Inflammatory macrophage treated with lipopolysaccharide for 1 hour (primary cell): ENCODE results near the gene NOXA1.
"Not testable (repeated sequence)": the region's sequence is repeated elsewhere in the genome, so short reads cannot be mapped to it uniquely, and the experiment has no call there.

Experiments used
- DNase-seq, 2 donors: peaks; one replicate each; pipeline ENCODE4 v3.0.0-alpha.2; 2020 to 2022

Gene NOXA1

GRCh38 chr9:137441289-137441934 is 18.2 kb downstream of the NOXA1 start, which contains the start of gene ENTPD8:
Gene ENTPD8 (minus strand): TSS chr9:137441357. CDS start chr9:137438285, 3,072 bp downstream.
- no peak for DNase-seq

GRCh38 chr9:137441935-137442321 is 18.7 kb downstream of the NOXA1 start:
- DNase-seq, result no peak

GRCh38 chr9:137444106-137444790 is 21.1 kb downstream of the NOXA1 start:
- no peak for DNase-seq

- DNase-seq, result peak; percentile 74 to 97
Measured at GRCh38 chr9:137445275-137445807, 22.1 kb downstream of the NOXA1 start.

GRCh38 chr9:137445930-137446431 is 22.8 kb downstream of the NOXA1 start:
- DNase-seq, result no peak

- peak; percentile 29 to 39 for DNase-seq
Measured at GRCh38 chr9:137446851-137447471, 23.8 kb downstream of the NOXA1 start.

- no peak for DNase-seq
Measured at GRCh38 chr9:137447722-137448601, 24.8 kb downstream of the NOXA1 start.

GRCh38 chr9:137448602-137448962 is 25.4 kb downstream of the NOXA1 start:
- no peak for DNase-seq

GRCh38 chr9:137449081-137449844 is 26.1 kb downstream of the NOXA1 start:
- no peak for DNase-seq

- DNase-seq, result no peak
Measured at GRCh38 chr9:137449931-137450538, 26.8 kb downstream of the NOXA1 start.

- peak in 1 of 2 donors; percentile 27 for DNase-seq
Measured at GRCh38 chr9:137450539-137451222, 27.5 kb downstream of the NOXA1 start.

GRCh38 chr9:137451264-137452005 is 28.2 kb downstream of the NOXA1 start:
- DNase-seq, result not testable (repeated sequence)

GRCh38 chr9:137452006-137452760 is 29.0 kb downstream of the NOXA1 start:
- peak in 1 of 2 donors; percentile 11 for DNase-seq

GRCh38 chr9:137452761-137453642 is 29.8 kb downstream of the NOXA1 start:
- DNase-seq, result no peak

- DNase-seq, result peak; percentile 53
Measured at GRCh38 chr9:137453643-137454081, 30.5 kb downstream of the NOXA1 start.

GRCh38 chr9:137454145-137454596 is 31.0 kb downstream of the NOXA1 start:
- no peak for DNase-seq

- DNase-seq, result no peak
Measured at GRCh38 chr9:137454597-137455358, 31.6 kb downstream of the NOXA1 start.
